Right atrium auricular region (tissue), 2 donors: ENCODE data around the gene SCYL1. TPM values are rescaled to one million over a fixed set of nuclear protein-coding genes. Genes with fewer than 3 reads are reported as not detected.

Experiments
- DNase-seq: peaks from one replicate; pipeline ENCODE4 v3.0.0-alpha.2; 2019; ENCODE audit warnings: low spot score
- H3K27ac ChIP-seq, 2 donors: fragments of 200-600 bp; sonication (generic); 1 replicate in 1 of 2; 2 replicates in 1 of 2; pipeline ENCODE4 v1.5.1; 2016 to 2019
- H3K27me3 ChIP-seq, 2 donors: fragments of 200-600 bp; sonication (generic); one replicate each; pipeline versions ENCODE4 v1.5.1 to v1.6.0; 2017 to 2019
- H3K36me3 ChIP-seq: fragments of 200-600 bp; sonication (generic); one replicate; pipeline ENCODE4 v1.5.1; 2016
- H3K4me1 ChIP-seq, 2 donors: fragments of 200-600 bp; sonication (generic); one replicate each; pipeline versions ENCODE4 v1.5.1 to v1.6.0; 2017 to 2019
- H3K4me3 ChIP-seq, 2 donors: fragments of 200-600 bp; sonication (generic); 1 replicate in 1 of 2; 2 replicates in 1 of 2; pipeline ENCODE4 v1.5.1; 2017 to 2019; ENCODE audit warnings: mild to moderate bottlenecking in 1 of 2, moderate library complexity in 1 of 2
- H3K9me3 ChIP-seq, 2 donors: fragments of 200-600 bp; sonication (generic); one replicate each; pipeline ENCODE4 v1.5.1; 2019
- CTCF ChIP-seq, 2 donors: fragments of 200-600 bp; sonication (generic); IDR thresholded peaks; one replicate each; pipeline ENCODE4 v1.5.1; 2019; ENCODE audit warnings: antibody characterized with exemption in 2 of 2
- total RNA-seq, 2 donors: library from RNA; depleted of rRNA; stranded (reverse); fragments of >200 nt; gene quantifications; one replicate each; pipeline ENCODE4 v1.1.0, GENCODE V29; 2016

The SCYL1 gene
- total RNA-seq, 2 donors from 2014 or later = 71.8 to 89.7 TPM

GRCh38 chr11:65558002-65558929 is 33.4 kb downstream of the SCYL1 start, which contains the start of gene LTBP3:
TSS of gene LTBP3 (minus strand) at chr11:65558359. CDS start at chr11:65557959, 400 bp downstream.
- TF ChIP-seq CTCF (IDR thresholded peaks at IDR 0.05) = no peak
- peak within 1 kb of the TSS; percentile 98 for H3K27ac ChIP-seq
- peak; percentile 82 for DNase-seq
- peaks cover 0 to 69% of the 10 kb centered on the region in 2 donors for H3K4me1 ChIP-seq
- no peaks in the 10 kb centered on the region for H3K27me3 ChIP-seq
- no peaks in the 10 kb centered on the region for H3K9me3 ChIP-seq
- peaks cover 7% of the 10 kb centered on the region for H3K36me3 ChIP-seq
- peak within 1 kb of the TSS; percentile 57 to 70 for H3K4me3 ChIP-seq

GRCh38 chr11:65558930-65559509 is 34.1 kb downstream of the SCYL1 start:
- Histone ChIP-seq H3K27ac (peak overlapping the region; percentile 98), H3K4me3 (peak overlapping the region; percentile 57 to 70), H3K9me3 (no peaks in the 10 kb centered on the region), H3K4me1 (peaks cover 0 to 65% of the 10 kb centered on the region in 2 donors), H3K27me3 (no peaks in the 10 kb centered on the region), H3K36me3 (no peaks in the 10 kb centered on the region)
- peak in 1 of 2 donors; percentile 51 for TF ChIP-seq CTCF (IDR thresholded peaks at IDR 0.05)
- DNase-seq = no peak

- Histone ChIP-seq H3K36me3 (no peaks in the 10 kb centered on the region), H3K4me3 (no peak overlapping the region), H3K9me3 (no peaks in the 10 kb centered on the region), H3K4me1 (peaks cover 0 to 60% of the 10 kb centered on the region in 2 donors), H3K27me3 (no peaks in the 10 kb centered on the region), H3K27ac (peak overlapping the region; percentile 98)
- no peak for TF ChIP-seq CTCF (IDR thresholded peaks at IDR 0.05)
- no peak for DNase-seq
Observed at GRCh38 chr11:65559535-65559934, 34.7 kb downstream of the SCYL1 start.

GRCh38 chr11:65559951-65560537 is 35.2 kb downstream of the SCYL1 start:
- no peak overlapping the region for H3K4me3 ChIP-seq
- H3K4me1 ChIP-seq = peaks cover 0 to 55% of the 10 kb centered on the region in 2 donors
- no peaks in the 10 kb centered on the region for H3K9me3 ChIP-seq
- no peaks in the 10 kb centered on the region for H3K36me3 ChIP-seq
- peak overlapping the region; percentile 98 for H3K27ac ChIP-seq
- TF ChIP-seq CTCF (IDR thresholded peaks at IDR 0.05) = no peak
- DNase-seq = no peak
- no peaks in the 10 kb centered on the region for H3K27me3 ChIP-seq

GRCh38 chr11:65560555-65561418 is 35.9 kb downstream of the SCYL1 start:
- Histone ChIP-seq H3K36me3 (no peaks in the 10 kb centered on the region), H3K4me3 (no peak overlapping the region), H3K9me3 (no peaks in the 10 kb centered on the region), H3K4me1 (peaks cover 0 to 47% of the 10 kb centered on the region in 2 donors), H3K27ac (peak overlapping the region; percentile 98), H3K27me3 (no peaks in the 10 kb centered on the region)
- DNase-seq = no peak
- no peak for TF ChIP-seq CTCF (IDR thresholded peaks at IDR 0.05)
